Breast epithelium (tissue), 4 donors: ENCODE data around the gene PGK2. TPM values are rescaled to one million over a fixed set of nuclear protein-coding genes. Genes with fewer than 3 reads are reported as not detected.

ENCODE experiments used
- DNase-seq, 2 donors: peaks; one replicate each; pipeline ENCODE4 v3.0.0-alpha.2; 2019; ENCODE audit warnings: low spot score in 2 of 2
- H3K27ac ChIP-seq, 2 donors: fragments of 200-600 bp; sonication (generic) in 1 of 2; one replicate each; pipeline ENCODE4 v1.5.1; 2016 to 2019; ENCODE audit warnings: mild to moderate bottlenecking in 1 of 2
- H3K27me3 ChIP-seq, 2 donors: fragments of 200-600 bp; sonication (generic) in 1 of 2; one replicate each; pipeline versions ENCODE4 v1.5.1 to v1.6.0; 2017 to 2019; ENCODE audit warnings: control low read depth in 1 of 2, mild to moderate bottlenecking in 1 of 2
- H3K36me3 ChIP-seq: fragments of 200-600 bp; one replicate; pipeline ENCODE4 v1.5.1; 2019
- H3K4me1 ChIP-seq, 2 donors: fragments of 200-600 bp; sonication (generic); one replicate each; pipeline ENCODE4 v1.5.1; 2016 to 2019; ENCODE audit warnings: control low read depth in 1 of 2
- H3K4me3 ChIP-seq, 3 donors: fragments of 200-600 bp; sonication (generic); 1 replicate in 2 of 3; 2 replicates in 1 of 3; pipeline ENCODE4 v1.5.1; 2016 to 2019; ENCODE audit warnings: mild to moderate bottlenecking in 3 of 3, moderate library complexity in 2 of 3
- H3K9me3 ChIP-seq, 2 donors: fragments of 200-600 bp; sonication (generic) in 1 of 2; one replicate each; pipeline ENCODE4 v1.5.1; 2016 to 2019; ENCODE audit warnings: control low read depth in 1 of 2
- POLR2A ChIP-seq: fragments of 450-650 bp; IDR thresholded peaks from one replicate; pipeline ENCODE4 v1.6.1; 2016; ENCODE audit warnings: antibody characterized with exemption, mild to moderate bottlenecking, moderate library complexity
- POLR2AphosphoS5 ChIP-seq, 3 donors: sonication (generic); formaldehyde crosslinking; IDR thresholded peaks; one replicate each; pipeline ENCODE4 v1.6.1; 2017; ENCODE audit warnings: antibody characterized with exemption in 3 of 3
- intact Hi-C: fragments of 100-400 bp; cut with DNase I; formaldehyde crosslinking; loops from one replicate; pipeline ENCODE4 v1.15.1; 2023; ENCODE audit warnings: low total_unique reads
- total RNA-seq, 3 donors: library from RNA; depleted of rRNA; stranded (reverse); fragments of >200 nt; gene quantifications; one replicate each; pipeline ENCODE4 v1.1.0, GENCODE V29; 2016
- TF ChIP-seq, protein P1 (sequence below), 3 donors: fragments of 450-650 bp; IDR thresholded peaks; one replicate each; pipeline ENCODE4 v1.5.1; 2016 to 2017; ENCODE audit warnings: antibody characterized with exemption in 3 of 3, mild to moderate bottlenecking in 3 of 3, moderate library complexity in 3 of 3

The PGK2 gene
- total RNA-seq, 3 donors from 2014 or later: not detected

DNA sequence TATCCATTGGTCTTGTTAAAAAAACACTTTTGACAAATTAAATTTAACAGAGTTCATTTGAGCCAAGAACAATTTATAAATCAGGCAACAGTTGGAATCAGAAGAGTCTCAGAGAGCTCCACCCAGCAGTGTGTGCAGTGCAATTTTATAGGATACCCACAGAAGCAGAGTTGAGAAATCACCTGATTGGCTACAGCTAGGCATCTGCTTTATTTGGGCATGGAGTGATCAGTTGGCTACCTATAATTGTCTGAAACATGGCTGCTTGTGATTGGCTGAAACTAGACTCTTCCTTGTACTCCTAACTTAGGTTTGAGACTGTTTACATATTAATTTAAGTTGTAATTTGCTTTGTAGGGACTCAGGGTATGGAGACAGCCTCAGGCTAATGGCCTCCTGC, 12.0 kb downstream of the PGK2 start:
- DNase-seq: no peak
- Histone ChIP-seq H3K4me1 (no peaks in the 10 kb centered on the region), H3K9me3 (no peaks in the 10 kb centered on the region)

DNA sequence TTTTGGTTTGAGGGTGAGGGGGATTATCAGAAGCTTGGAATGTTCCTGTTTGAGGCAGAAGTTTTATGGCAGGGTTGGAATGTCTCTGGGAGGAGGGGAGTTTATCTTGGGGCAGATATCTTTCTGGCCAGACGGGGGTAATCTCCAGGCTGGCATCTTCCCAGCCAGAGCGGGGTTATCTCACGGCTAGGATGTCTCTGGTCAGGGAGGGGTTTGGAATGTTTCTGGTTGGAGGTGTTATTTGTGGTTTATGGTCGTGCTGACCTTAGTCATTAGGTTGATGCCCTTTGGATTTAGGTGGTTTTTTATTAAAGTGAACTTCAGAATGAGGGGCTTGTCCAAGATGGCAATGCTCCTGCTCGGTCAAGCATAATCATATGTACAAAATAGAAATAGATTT, 14.8 kb downstream of the PGK2 start:
- intact Hi-C loops: no loop called here
- no peak for TF ChIP-seq POLR2AphosphoS5 (IDR thresholded peaks at IDR 0.05)
- TF ChIP-seq POLR2A: no peak
- TF ChIP-seq, protein P1, sequence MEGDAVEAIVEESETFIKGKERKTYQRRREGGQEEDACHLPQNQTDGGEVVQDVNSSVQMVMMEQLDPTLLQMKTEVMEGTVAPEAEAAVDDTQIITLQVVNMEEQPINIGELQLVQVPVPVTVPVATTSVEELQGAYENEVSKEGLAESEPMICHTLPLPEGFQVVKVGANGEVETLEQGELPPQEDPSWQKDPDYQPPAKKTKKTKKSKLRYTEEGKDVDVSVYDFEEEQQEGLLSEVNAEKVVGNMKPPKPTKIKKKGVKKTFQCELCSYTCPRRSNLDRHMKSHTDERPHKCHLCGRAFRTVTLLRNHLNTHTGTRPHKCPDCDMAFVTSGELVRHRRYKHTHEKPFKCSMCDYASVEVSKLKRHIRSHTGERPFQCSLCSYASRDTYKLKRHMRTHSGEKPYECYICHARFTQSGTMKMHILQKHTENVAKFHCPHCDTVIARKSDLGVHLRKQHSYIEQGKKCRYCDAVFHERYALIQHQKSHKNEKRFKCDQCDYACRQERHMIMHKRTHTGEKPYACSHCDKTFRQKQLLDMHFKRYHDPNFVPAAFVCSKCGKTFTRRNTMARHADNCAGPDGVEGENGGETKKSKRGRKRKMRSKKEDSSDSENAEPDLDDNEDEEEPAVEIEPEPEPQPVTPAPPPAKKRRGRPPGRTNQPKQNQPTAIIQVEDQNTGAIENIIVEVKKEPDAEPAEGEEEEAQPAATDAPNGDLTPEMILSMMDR (IDR thresholded peaks at IDR 0.05): no peak
- Histone ChIP-seq H3K36me3 (no peaks in the 10 kb centered on the region), H3K9me3 (no peaks in the 10 kb centered on the region), H3K27me3 (no peaks in the 10 kb centered on the region), H3K4me3 (no peak overlapping the region), H3K4me1 (no peaks in the 10 kb centered on the region), H3K27ac (no peak overlapping the region)
- DNase-seq: no peak

More for the DNA sequence above, 12.0 kb downstream of the PGK2 start:
- H3K27me3 ChIP-seq: no peaks in the 10 kb centered on the region
- intact Hi-C loops: no loop called here
- no peaks in the 10 kb centered on the region for H3K36me3 ChIP-seq
- no peak overlapping the region for H3K4me3 ChIP-seq
- no peak overlapping the region for H3K27ac ChIP-seq
- no peak for TF ChIP-seq POLR2AphosphoS5 (IDR thresholded peaks at IDR 0.05)
- TF ChIP-seq, protein P1 (IDR thresholded peaks at IDR 0.05): no peak
- TF ChIP-seq POLR2A: no peak

DNA sequence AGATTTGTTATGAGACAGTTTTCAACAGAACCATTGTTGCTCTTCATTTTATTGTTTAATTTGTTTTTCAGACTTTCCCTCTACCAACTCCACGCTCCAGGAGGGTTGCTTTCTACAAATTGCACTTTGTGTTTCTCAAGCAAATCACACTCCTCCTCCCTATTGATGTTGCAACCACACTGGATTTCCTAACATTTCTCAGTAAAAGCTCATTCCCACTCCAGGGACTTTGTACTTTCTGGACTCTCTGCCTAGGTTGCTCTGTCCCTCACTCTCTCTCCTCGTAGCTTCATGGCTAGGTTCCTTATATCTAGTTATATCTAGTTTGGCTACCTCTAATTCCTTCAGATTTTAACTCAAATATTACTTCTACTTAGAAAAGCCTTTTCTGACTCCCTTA, 20.3 kb downstream of the PGK2 start:
- Histone ChIP-seq H3K4me3 (no peak overlapping the region), H3K27me3 (no peaks in the 10 kb centered on the region), H3K9me3 (no peaks in the 10 kb centered on the region), H3K4me1 (no peaks in the 10 kb centered on the region), H3K27ac (no peak overlapping the region), H3K36me3 (no peaks in the 10 kb centered on the region)
- DNase-seq: no peak
- TF ChIP-seq POLR2A (no peak), POLR2AphosphoS5 (IDR thresholded peaks at IDR 0.05) (no peak)
- TF ChIP-seq, protein P1 (IDR thresholded peaks at IDR 0.05): no peak
- intact Hi-C loops: no loop called here

DNA sequence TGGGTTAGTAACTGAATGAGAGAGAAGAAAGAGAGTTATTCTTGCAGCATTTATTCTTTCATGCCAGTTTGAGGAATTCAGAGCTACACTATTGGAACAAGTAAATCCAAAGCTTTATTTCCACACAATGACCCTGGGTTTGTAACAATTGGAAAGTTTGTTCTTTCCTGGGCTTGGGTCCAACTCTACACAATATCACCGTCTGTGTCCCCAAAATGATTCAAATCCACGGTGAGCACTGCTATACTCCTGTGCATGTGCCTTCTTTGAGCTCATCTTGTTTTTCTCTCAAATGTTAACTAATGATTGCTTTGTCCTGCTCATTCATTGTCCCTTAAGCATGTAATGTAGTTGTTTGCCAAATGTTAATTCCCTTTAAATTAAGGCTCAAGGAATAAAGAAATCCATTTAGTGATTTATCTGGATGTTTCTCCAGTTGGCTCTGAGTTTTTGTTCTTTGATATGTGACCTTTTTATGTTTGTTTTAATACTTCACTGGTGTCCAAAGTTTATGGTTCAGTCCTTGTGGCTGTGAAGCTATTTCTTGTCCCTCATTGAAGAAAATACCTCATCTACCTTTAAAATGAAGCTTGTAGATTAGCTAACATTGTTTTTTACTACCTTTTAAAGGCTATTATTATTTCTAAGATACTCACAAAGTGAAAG, 22.4 kb downstream of the PGK2 start:
- intact Hi-C loops: no loop called here
- Histone ChIP-seq H3K27me3 (no peaks in the 10 kb centered on the region), H3K36me3 (no peaks in the 10 kb centered on the region)

DNA sequence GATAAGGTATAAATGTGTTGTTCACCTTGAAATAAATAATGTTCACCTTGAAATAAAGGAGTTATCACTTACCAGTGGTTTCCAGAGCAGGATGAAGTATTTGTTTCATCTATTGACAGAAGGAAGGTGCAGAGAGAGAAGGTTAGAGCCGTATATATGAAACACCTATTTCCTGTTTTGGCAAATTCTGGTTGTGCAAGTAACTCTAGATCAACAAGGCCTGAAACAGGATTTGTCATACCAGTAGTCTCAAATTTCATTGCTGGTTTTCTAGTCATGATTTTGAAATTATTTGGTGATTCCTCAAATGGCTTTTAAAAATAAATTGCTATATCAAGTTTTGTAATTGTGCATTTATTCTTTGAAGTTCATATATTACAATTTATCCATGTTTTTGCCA, 42.8 kb downstream of the PGK2 start, which contains the start of gene CRISP3:
CRISP3 (minus strand) TSS at position 130 of the 400 bp plus-strand sequence; CDS start at position 109, 21 bp downstream.
- no peak for DNase-seq
- no peak for TF ChIP-seq POLR2AphosphoS5 (IDR thresholded peaks at IDR 0.05)
- Histone ChIP-seq H3K27me3 (no peaks in the 10 kb centered on the region), H3K9me3 (no peaks in the 10 kb centered on the region), H3K4me1 (no peaks in the 10 kb centered on the region), H3K27ac (no peak within 1 kb of the TSS), H3K36me3 (no peaks in the 10 kb centered on the region), H3K4me3 (no peak within 1 kb of the TSS)
- intact Hi-C loops: no loop called here

More for the DNA sequence above, 22.4 kb downstream of the PGK2 start:
- TF ChIP-seq POLR2A (no peak), POLR2AphosphoS5 (IDR thresholded peaks at IDR 0.05) (no peak)
- TF ChIP-seq, protein P1 (IDR thresholded peaks at IDR 0.05): no peak
- H3K9me3 ChIP-seq: no peaks in the 10 kb centered on the region
- H3K4me1 ChIP-seq: no peaks in the 10 kb centered on the region
- DNase-seq: no peak
- H3K4me3 ChIP-seq: no peak overlapping the region
- H3K27ac ChIP-seq: no peak overlapping the region
